Measurements from ENCODE around the gene AKT1.

- TF ChIP-seq ZNF513 (CRISPR knock-in tag; conservative IDR thresholded peaks at IDR 0.05) (no peak), MTA1 (CRISPR knock-in tag; IDR thresholded peaks at IDR 0.05; ENCODE audit: borderline replicate concordance) (no peak), ZC3H13 (CRISPR knock-in tag; IDR thresholded peaks at IDR 0.05) (no peak), HNRNPUL1 (IDR thresholded peaks at IDR 0.05; ENCODE audit: low read depth, low read length) (no peak), SOX6 (IDR thresholded peaks at IDR 0.05) (no peak), SOX6 (CRISPR knock-in tag; IDR thresholded peaks at IDR 0.05) (no peak), E2F1 (CRISPR knock-in tag; IDR thresholded peaks at IDR 0.05) (no peak), MXD3 (CRISPR knock-in tag; IDR thresholded peaks at IDR 0.05) (no peak), STAT6 (CRISPR knock-in tag; IDR thresholded peaks at IDR 0.05; ENCODE audit: borderline replicate concordance) (no peak), EHMT2 (IDR thresholded peaks at IDR 0.05; ENCODE audit: borderline replicate concordance, low read depth, low read length) (no peak), ISL2 (CRISPR knock-in tag; IDR thresholded peaks at IDR 0.05) (no peak), RFX5 (IDR thresholded peaks at IDR 0.05; ENCODE audit: low read depth, low read length) (no peak), ZFX (CRISPR knock-in tag; IDR thresholded peaks at IDR 0.05; ENCODE audit: low read depth) (no peak), CTCF (CRISPR knock-in tag; IDR thresholded peaks at IDR 0.05) (no peak)
Measured at GRCh38 chr14:104817930-104818713, 22.6 kb upstream of the AKT1 start.
